Right lobe of liver (tissue), 4 donors: Measurements from ENCODE around the gene ALPP.

Experiments used
- POLR2A ChIP-seq: fragments of 450-650 bp; IDR thresholded peaks from one replicate; pipeline ENCODE4 v1.6.1; 2017; ENCODE audit warnings: antibody characterized with exemption, mild to moderate bottlenecking
- TF ChIP-seq, protein P1 (sequence below), 4 donors: fragments of 200-600 bp in 3 of 4; fragments of 450-650 bp in 1 of 4; IDR thresholded peaks; one replicate each; pipeline versions ENCODE4 v1.5.1 to v1.8.0; 2016 to 2022; ENCODE audit warnings: antibody characterized with exemption in 4 of 4, mild to moderate bottlenecking in 2 of 4
- donor health status: DM: no; HTN: no; CAD: no.
- donor health status: DM: no; HTN: no; CAD: no.
- donor health status: DM: no; HTN: yes; CAD: no.

DNA sequence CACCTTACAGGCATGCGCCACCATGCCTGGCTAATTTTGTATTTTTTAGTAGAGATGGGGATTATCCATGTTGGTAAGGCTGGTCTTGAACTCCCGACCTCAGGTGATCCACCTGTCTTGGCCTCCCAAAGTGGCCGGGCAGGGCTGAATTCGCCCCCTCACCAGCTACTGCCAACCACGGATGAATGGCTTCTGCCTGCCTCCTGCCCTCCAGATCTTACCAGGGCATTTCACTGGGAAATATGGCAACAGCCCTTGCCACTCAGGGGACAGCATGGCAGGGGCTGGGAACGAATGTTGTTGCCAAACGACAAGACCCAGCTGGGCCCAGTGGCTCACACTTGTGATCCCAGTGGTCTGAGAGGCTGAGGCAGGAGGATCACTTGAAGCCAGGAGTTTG, 1.8 kb upstream of the ALPP start:
- TF ChIP-seq, protein P1, sequence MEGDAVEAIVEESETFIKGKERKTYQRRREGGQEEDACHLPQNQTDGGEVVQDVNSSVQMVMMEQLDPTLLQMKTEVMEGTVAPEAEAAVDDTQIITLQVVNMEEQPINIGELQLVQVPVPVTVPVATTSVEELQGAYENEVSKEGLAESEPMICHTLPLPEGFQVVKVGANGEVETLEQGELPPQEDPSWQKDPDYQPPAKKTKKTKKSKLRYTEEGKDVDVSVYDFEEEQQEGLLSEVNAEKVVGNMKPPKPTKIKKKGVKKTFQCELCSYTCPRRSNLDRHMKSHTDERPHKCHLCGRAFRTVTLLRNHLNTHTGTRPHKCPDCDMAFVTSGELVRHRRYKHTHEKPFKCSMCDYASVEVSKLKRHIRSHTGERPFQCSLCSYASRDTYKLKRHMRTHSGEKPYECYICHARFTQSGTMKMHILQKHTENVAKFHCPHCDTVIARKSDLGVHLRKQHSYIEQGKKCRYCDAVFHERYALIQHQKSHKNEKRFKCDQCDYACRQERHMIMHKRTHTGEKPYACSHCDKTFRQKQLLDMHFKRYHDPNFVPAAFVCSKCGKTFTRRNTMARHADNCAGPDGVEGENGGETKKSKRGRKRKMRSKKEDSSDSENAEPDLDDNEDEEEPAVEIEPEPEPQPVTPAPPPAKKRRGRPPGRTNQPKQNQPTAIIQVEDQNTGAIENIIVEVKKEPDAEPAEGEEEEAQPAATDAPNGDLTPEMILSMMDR (IDR thresholded peaks at IDR 0.05): no peak
- TF ChIP-seq POLR2A: no peak
